OCI-LY3 (cell line): ENCODE data around the gene ETV6.

Source experiments
- H2AFZ ChIP-seq: fragments of 200-600, 300-600 bp; shearing (Covaris generic); 2 replicates; pipeline ENCODE4 v1.6.0; 2014; ENCODE audit warnings: antibody characterized with exemption, low read depth, low read length
- H3K27ac ChIP-seq: fragments of 200-600, 300-600 bp; sonication (generic); 2 replicates; pipeline ENCODE4 v1.5.1; 2014; ENCODE audit warnings: mild to moderate bottlenecking, low read length, moderate library complexity, mixed read lengths
- H3K27me3 ChIP-seq: fragments of 200-600, 300-600 bp; sonication (generic); 2 replicates; pipeline ENCODE4 v1.6.1; 2014; ENCODE audit warnings: low read depth, low read length, mixed read lengths
- H3K36me3 ChIP-seq: fragments of 200-600, 300-600 bp; sonication (generic); replicated peaks from 2 replicates; pipeline ENCODE3; 2014; ENCODE audit warnings: low read depth, low read length, mixed read lengths
- H3K4me1 ChIP-seq: fragments of 300-600, 200-600 bp; sonication (generic); 2 replicates; pipeline ENCODE4 v1.6.1; 2014; ENCODE audit warnings: low read length, mixed read lengths
- H3K4me2 ChIP-seq: fragments of 200-600, 300-600 bp; sonication (generic); 2 replicates; pipeline ENCODE4 v1.6.1; 2014; ENCODE audit warnings: low read length, mixed read lengths
- H3K4me3 ChIP-seq: fragments of 300-600, 200-600 bp; sonication (generic); 2 replicates; pipeline ENCODE4 v1.5.1; 2014; ENCODE audit warnings: antibody characterized with exemption, mild to moderate bottlenecking, low read length, moderate library complexity
- H3K79me2 ChIP-seq: fragments of 300-600, 200-600 bp; shearing (Covaris generic); 2 replicates; pipeline ENCODE4 v1.6.1; 2014; ENCODE audit warnings: mild to moderate bottlenecking, low read length, mixed read lengths
- H3K9ac ChIP-seq: fragments of 300-600, 200-600 bp; shearing (Covaris generic); 2 replicates; pipeline ENCODE4 v1.6.0; 2014; ENCODE audit warnings: mild to moderate bottlenecking, low read length, moderate library complexity
- H3K9me3 ChIP-seq: fragments of 200-600, 300-600 bp; shearing (Covaris generic); 2 replicates; pipeline ENCODE4 v1.6.1; 2014; ENCODE audit warnings: low read length, mixed read lengths; ENCODE audit not compliant: insufficient read depth
- H4K20me1 ChIP-seq: fragments of 200-600, 300-600 bp; sonication (generic); 2 replicates; pipeline ENCODE4 v1.6.1; 2016; ENCODE audit warnings: low read length, mixed read lengths; ENCODE audit not compliant: insufficient read depth
- EZH2phosphoT487 ChIP-seq: fragments of 200-600 bp; shearing (Covaris generic); IDR thresholded peaks from 2 replicates; pipeline ENCODE4 v1.6.1; 2018; ENCODE audit warnings: antibody characterized with exemption, mixed run types, low read depth
- TF ChIP-seq, protein P1 (sequence below): fragments of 200-600, 300-600 bp; sonication (generic); IDR thresholded peaks from 2 replicates; pipeline ENCODE4 v1.5.1; 2014; ENCODE audit warnings: antibody characterized with exemption, low read length, low read depth

Gene ETV6

DNA sequence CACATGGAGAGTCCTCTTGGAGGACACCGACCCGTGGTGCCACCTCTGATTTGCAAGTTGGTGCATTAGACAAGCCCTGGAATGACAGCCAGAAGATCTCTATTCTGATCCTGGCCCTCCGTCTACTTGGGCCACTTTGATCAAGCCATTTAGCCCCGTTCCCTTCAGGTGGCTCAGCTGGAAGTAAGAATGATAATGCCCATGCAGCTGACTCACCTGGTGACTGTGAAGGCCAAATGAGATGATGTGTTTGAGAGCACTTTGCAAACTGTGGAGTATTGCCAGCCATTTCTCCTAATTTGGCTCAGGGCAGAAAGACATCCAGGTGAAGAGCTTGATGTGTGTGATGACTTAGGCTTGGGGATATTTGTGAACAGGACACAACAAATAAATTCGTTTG is 165.9 kb downstream of the ETV6 start:
- TF ChIP-seq, protein P1, sequence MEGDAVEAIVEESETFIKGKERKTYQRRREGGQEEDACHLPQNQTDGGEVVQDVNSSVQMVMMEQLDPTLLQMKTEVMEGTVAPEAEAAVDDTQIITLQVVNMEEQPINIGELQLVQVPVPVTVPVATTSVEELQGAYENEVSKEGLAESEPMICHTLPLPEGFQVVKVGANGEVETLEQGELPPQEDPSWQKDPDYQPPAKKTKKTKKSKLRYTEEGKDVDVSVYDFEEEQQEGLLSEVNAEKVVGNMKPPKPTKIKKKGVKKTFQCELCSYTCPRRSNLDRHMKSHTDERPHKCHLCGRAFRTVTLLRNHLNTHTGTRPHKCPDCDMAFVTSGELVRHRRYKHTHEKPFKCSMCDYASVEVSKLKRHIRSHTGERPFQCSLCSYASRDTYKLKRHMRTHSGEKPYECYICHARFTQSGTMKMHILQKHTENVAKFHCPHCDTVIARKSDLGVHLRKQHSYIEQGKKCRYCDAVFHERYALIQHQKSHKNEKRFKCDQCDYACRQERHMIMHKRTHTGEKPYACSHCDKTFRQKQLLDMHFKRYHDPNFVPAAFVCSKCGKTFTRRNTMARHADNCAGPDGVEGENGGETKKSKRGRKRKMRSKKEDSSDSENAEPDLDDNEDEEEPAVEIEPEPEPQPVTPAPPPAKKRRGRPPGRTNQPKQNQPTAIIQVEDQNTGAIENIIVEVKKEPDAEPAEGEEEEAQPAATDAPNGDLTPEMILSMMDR, result no peak
- TF ChIP-seq EZH2phosphoT487, result no peak
- no peak overlapping the region for H2AFZ ChIP-seq
- peaks cover 55% of the 10 kb centered on the region for H3K4me1 ChIP-seq
- H3K4me2 ChIP-seq, result no peak overlapping the region
- H3K4me3 ChIP-seq, result no peak overlapping the region
- H3K79me2 ChIP-seq, result peaks cover 59% of the 10 kb centered on the region
- no peaks in the 10 kb centered on the region for H3K9me3 ChIP-seq
- no peak overlapping the region for H3K9ac ChIP-seq
- H3K36me3 ChIP-seq, result no peaks in the 10 kb centered on the region
- H3K27me3 ChIP-seq, result no peaks in the 10 kb centered on the region
- H3K27ac ChIP-seq, result no peak overlapping the region
- no peaks in the 10 kb centered on the region for H4K20me1 ChIP-seq

DNA sequence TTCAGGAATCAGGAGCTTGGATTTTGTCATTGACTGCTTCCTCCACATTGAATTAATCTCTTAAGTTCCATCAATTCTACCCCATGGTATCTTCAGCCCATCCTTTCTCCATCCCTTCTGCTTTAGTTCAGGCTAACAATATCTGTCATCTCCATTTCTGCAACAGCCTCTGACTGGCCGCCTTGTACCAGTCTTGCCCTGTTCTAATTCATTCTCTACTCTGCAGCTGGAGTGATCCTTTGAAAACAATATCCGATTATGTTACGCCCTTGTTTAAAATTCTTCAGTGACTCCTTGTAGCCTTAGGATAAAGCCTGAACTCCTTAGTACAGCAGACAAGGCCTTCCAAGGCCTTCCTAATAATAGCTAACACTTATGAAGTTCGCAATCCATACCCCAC is 170.2 kb downstream of the ETV6 start:
- no peak overlapping the region for H2AFZ ChIP-seq
- H4K20me1 ChIP-seq, result no peaks in the 10 kb centered on the region
- peaks cover 55% of the 10 kb centered on the region for H3K79me2 ChIP-seq
- H3K4me3 ChIP-seq, result no peak overlapping the region
- H3K4me2 ChIP-seq, result no peak overlapping the region
- TF ChIP-seq, protein P1, result no peak
- TF ChIP-seq EZH2phosphoT487, result no peak
- H3K9ac ChIP-seq, result no peak overlapping the region
- H3K36me3 ChIP-seq, result peaks cover 8% of the 10 kb centered on the region
- no peaks in the 10 kb centered on the region for H3K9me3 ChIP-seq
- H3K27me3 ChIP-seq, result no peaks in the 10 kb centered on the region
- H3K27ac ChIP-seq, result peak overlapping the region; percentile 52
- H3K4me1 ChIP-seq, result peaks cover 53% of the 10 kb centered on the region

DNA sequence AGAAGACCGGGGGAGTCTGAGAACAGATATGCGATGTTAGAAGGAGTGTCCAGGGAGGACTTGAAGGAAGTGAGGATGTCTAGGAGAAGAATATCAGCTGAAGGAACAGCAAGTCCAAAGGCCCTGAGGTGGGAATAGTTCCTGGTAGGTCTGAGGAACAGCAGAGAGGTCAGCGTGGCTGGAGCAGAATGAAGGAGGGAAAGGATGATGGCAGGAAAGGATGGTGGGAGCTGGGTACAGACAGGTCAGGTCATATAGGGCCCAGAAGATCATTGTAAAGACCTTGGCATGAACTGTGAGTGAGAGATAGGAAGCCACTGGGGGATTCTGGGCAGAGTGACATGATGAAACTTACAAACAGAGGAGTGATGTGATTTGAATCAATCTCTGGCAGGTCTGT is 171.0 kb downstream of the ETV6 start:
- Histone ChIP-seq H4K20me1 (no peaks in the 10 kb centered on the region), H3K4me1 (peaks cover 54% of the 10 kb centered on the region), H3K9me3 (no peaks in the 10 kb centered on the region), H3K4me3 (no peak overlapping the region), H2AFZ (no peak overlapping the region), H3K27ac (peak overlapping the region; percentile 52), H3K36me3 (peaks cover 8% of the 10 kb centered on the region), H3K9ac (peak overlapping the region; percentile 15; the same call in 1 of the 2 replicates), H3K4me2 (no peak overlapping the region), H3K27me3 (no peaks in the 10 kb centered on the region), H3K79me2 (peaks cover 50% of the 10 kb centered on the region)
- TF ChIP-seq, protein P1, result no peak
- no peak for TF ChIP-seq EZH2phosphoT487

DNA sequence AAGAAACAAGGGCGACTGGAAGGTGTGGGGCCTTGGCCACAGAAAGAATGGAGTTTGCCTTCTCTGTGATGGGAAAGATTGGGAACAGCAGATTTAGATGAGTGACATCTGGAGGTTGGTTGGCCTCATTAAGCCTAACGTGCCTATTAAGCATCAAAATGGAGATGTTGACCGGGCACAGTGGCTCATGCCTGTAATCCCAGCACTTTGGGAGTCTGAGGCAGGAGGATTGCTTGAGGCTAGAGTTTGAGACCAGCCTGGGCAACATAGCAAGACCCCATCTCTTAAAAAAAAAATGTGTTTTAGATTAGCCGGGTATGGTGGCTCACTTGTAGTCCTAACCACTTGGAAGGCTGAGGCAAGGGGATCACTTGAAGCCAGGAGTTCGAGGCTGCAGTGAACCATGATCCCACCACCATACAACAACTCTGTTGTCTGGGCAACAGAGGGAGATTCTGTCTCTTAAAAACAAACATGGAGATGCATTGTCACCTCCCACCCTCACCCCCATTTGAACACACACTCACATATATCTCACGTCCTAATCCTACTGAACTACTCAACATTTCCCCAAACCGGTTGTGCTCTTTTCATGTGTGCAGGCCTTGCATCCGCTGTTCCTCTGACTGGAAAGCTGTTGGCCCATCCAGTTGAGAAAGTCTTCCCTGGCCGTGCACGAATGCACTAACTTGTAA is 172.1 kb downstream of the ETV6 start:
- Histone ChIP-seq H3K4me3 (peak overlapping the region; percentile 50), H3K27me3 (no peaks in the 10 kb centered on the region)
- TF ChIP-seq, protein P1, result no peak
- no peak for TF ChIP-seq EZH2phosphoT487

More for the DNA sequence above, 172.1 kb downstream of the ETV6 start:
- peaks cover 64% of the 10 kb centered on the region for H3K4me1 ChIP-seq
- H2AFZ ChIP-seq, result no peak overlapping the region
- H3K9ac ChIP-seq, result peak overlapping the region; percentile 89
- H3K9me3 ChIP-seq, result no peaks in the 10 kb centered on the region
- peaks cover 8% of the 10 kb centered on the region for H3K36me3 ChIP-seq
- no peaks in the 10 kb centered on the region for H4K20me1 ChIP-seq
- H3K4me2 ChIP-seq, result peak overlapping the region; percentile 91
- H3K79me2 ChIP-seq, result peaks cover 56% of the 10 kb centered on the region
- peak overlapping the region; percentile 97 for H3K27ac ChIP-seq
